DND-41 (cell line): Measurements from ENCODE around the gene TEF.

ENCODE experiments used
- ATAC-seq: fragments of 200-7000 bp; cut with Tn5 transposase; 3 replicates; pipeline ENCODE4 v1.9.1; 2021; ENCODE audit warnings: low read depth; ENCODE audit not compliant: insufficient read depth
- DNase-seq: peaks from one replicate; pipeline ENCODE4 v3.0.0-alpha.2; 2020
- H2AFZ ChIP-seq: 2 replicates; pipeline ENCODE4 v1.6.0; 2012; ENCODE audit warnings: low read depth, low read length
- H3K27ac ChIP-seq: 2 replicates; pipeline ENCODE4 v1.5.1; 2012; ENCODE audit warnings: low read length, inconsistent platforms
- H3K27me3 ChIP-seq: fragments of 200-600 bp; sonication (generic); 2 replicates; pipeline ENCODE4 v1.6.0; 2012; ENCODE audit warnings: low read length, mild to moderate bottlenecking, inconsistent platforms; ENCODE audit not compliant: insufficient read depth, poor library complexity
- H3K36me3 ChIP-seq: 2 replicates; pipeline ENCODE4 v1.5.1; 2012; ENCODE audit warnings: low read length, inconsistent platforms; ENCODE audit not compliant: insufficient read depth
- H3K4me1 ChIP-seq: 2 replicates; pipeline ENCODE4 v1.5.1; 2012; ENCODE audit warnings: mild to moderate bottlenecking, low read length; ENCODE audit not compliant: insufficient read depth
- H3K4me2 ChIP-seq: 2 replicates; pipeline ENCODE4 v1.6.0; 2012; ENCODE audit warnings: mild to moderate bottlenecking, moderate library complexity, low read length, inconsistent platforms; ENCODE audit not compliant: insufficient read depth
- H3K4me3 ChIP-seq, 2 experiments: fragments of 200-600 bp in 1 of 2; shearing (Covaris generic) in 1 of 2; 2 replicates each; pipeline ENCODE4 v1.5.1; 2012 to 2016; ENCODE audit warnings: inconsistent platforms in 2 of 2, low read length in 2 of 2, mild to moderate bottlenecking in 2 of 2, low read depth in 1 of 2, moderate library complexity in 1 of 2
- H3K79me2 ChIP-seq: 2 replicates; pipeline ENCODE4 v1.6.0; 2012; ENCODE audit warnings: low read length, inconsistent platforms; ENCODE audit not compliant: insufficient read depth
- H3K9ac ChIP-seq: 2 replicates; pipeline ENCODE4 v1.6.0; 2012; ENCODE audit warnings: low read depth, mild to moderate bottlenecking, inconsistent platforms, low read length, moderate library complexity
- H3K9me3 ChIP-seq: 2 replicates; pipeline ENCODE4 v1.5.1; 2012; ENCODE audit warnings: low read length, moderate library complexity, mild to moderate bottlenecking, inconsistent platforms; ENCODE audit not compliant: insufficient read depth, severe bottlenecking
- H4K20me1 ChIP-seq: 2 replicates; pipeline ENCODE4 v1.6.0; 2012; ENCODE audit warnings: low read length; ENCODE audit not compliant: insufficient read depth
- CTCF ChIP-seq: IDR thresholded peaks from 2 replicates; pipeline ENCODE4 v1.5.1; 2012; ENCODE audit warnings: borderline replicate concordance, low read length, moderate library complexity, mild to moderate bottlenecking; ENCODE audit not compliant: poor library complexity, severe bottlenecking; ENCODE audit errors: extremely low read depth
- EZH2 ChIP-seq: IDR thresholded peaks from 3 replicates; pipeline ENCODE4 v1.6.1; 2012; ENCODE audit warnings: borderline replicate concordance, low read depth, mild to moderate bottlenecking, moderate library complexity, low read length, inconsistent platforms; ENCODE audit not compliant: severe bottlenecking

TEF gene

GRCh38 chr22:41380993-41381328 is 781 bp upstream of the TEF start:
- Histone ChIP-seq H3K4me2 (peak overlapping the region; percentile 96), H2AFZ (peak overlapping the region; percentile 79), H3K79me2 (no peaks in the 10 kb centered on the region), H3K36me3 (no peaks in the 10 kb centered on the region), H3K27me3 (no peaks in the 10 kb centered on the region), H3K9ac (peak overlapping the region; percentile 60), H3K4me3 (peak overlapping the region in 1 of 2 experiments; percentile 62; a peak in 2 of 4 replicates), H4K20me1 (no peaks in the 10 kb centered on the region), H3K27ac (peak overlapping the region; percentile 82), H3K9me3 (no peaks in the 10 kb centered on the region), H3K4me1 (peaks cover 23% of the 10 kb centered on the region)
- TF ChIP-seq EZH2, result no peak
- TF ChIP-seq CTCF, result no peak
- ATAC-seq (no peak), DNase-seq (no peak)

- Histone ChIP-seq H3K9ac (peak overlapping the region; percentile 77), H3K9me3 (no peaks in the 10 kb centered on the region), H3K4me2 (peak overlapping the region; percentile 96), H3K79me2 (no peaks in the 10 kb centered on the region), H3K4me1 (peaks cover 23% of the 10 kb centered on the region), H3K4me3 (peak overlapping the region; percentile 78 to 79), H3K27ac (peak overlapping the region; percentile 75), H2AFZ (peak overlapping the region; percentile 87), H3K36me3 (no peaks in the 10 kb centered on the region), H3K27me3 (no peaks in the 10 kb centered on the region), H4K20me1 (no peaks in the 10 kb centered on the region)
- TF ChIP-seq CTCF (no peak), EZH2 (no peak)
- ATAC-seq (peak; percentile 27), DNase-seq (peak; percentile 75)
Observed at GRCh38 chr22:41382098-41382578, 396 bp downstream of the TEF start.

- DNase-seq (no peak), ATAC-seq (no peak)
- TF ChIP-seq EZH2 (no peak), CTCF (no peak)
- H2AFZ ChIP-seq, result peak overlapping the region; percentile 87
- peak overlapping the region; percentile 75 for H3K27ac ChIP-seq
- peak overlapping the region; percentile 77 for H3K9ac ChIP-seq
- H3K4me3 ChIP-seq, result peak overlapping the region; percentile 78 to 79
- H3K4me2 ChIP-seq, result peak overlapping the region; percentile 96
- H3K36me3 ChIP-seq, result peaks cover 3% of the 10 kb centered on the region
- H3K79me2 ChIP-seq, result no peaks in the 10 kb centered on the region
- H3K27me3 ChIP-seq, result no peaks in the 10 kb centered on the region
- no peaks in the 10 kb centered on the region for H4K20me1 ChIP-seq
- H3K9me3 ChIP-seq, result no peaks in the 10 kb centered on the region
- peaks cover 23% of the 10 kb centered on the region for H3K4me1 ChIP-seq
Observed at GRCh38 chr22:41382610-41383009, 868 bp downstream of the TEF start.
